Anterior cingulate cortex (tissue), 58 donors: ENCODE results near the gene SLC8A3.
A peak's percentile ranks its signal among the peaks of the same experiment; 100 is the strongest.

Experiments used
- DNase-seq, 58 donors: peaks; one replicate each; lab custom pipeline; 2025; lab: John Stamatoyannopoulos, UW

SLC8A3 gene

GRCh38 chr14:70181276-70181675 lies 7.5 kb downstream of the SLC8A3 start:
- no peak for DNase-seq

- no peak for DNase-seq
These were observed 8.0 kb downstream of the SLC8A3 start for GRCh38 chr14:70180718-70181117.

- DNase-seq, result peak in 7 of 58 donors; percentile 3 to 35 (median 6)
These were observed 11.5 kb downstream of the SLC8A3 start for GRCh38 chr14:70177081-70177800.

- DNase-seq, result no peak
These were observed 15.2 kb downstream of the SLC8A3 start for GRCh38 chr14:70173569-70173968.

GRCh38 chr14:70171726-70172125 lies 17.0 kb downstream of the SLC8A3 start:
- no peak for DNase-seq

- DNase-seq, result no peak
These were observed 17.8 kb downstream of the SLC8A3 start for GRCh38 chr14:70170976-70171375.

- DNase-seq, result no peak
These were observed 20.3 kb downstream of the SLC8A3 start for GRCh38 chr14:70168406-70168805.

- no peak for DNase-seq
These were observed 22.1 kb downstream of the SLC8A3 start for GRCh38 chr14:70166530-70167203.

- DNase-seq, result no peak
These were observed 26.4 kb downstream of the SLC8A3 start for GRCh38 chr14:70162358-70162757.

- DNase-seq, result no peak
These were observed 32.2 kb downstream of the SLC8A3 start for GRCh38 chr14:70156592-70156991.

- no peak for DNase-seq
These were observed 36.0 kb downstream of the SLC8A3 start for GRCh38 chr14:70152704-70153103.

- DNase-seq, result peak in 1 of 58 donors; percentile 4
These were observed 36.7 kb downstream of the SLC8A3 start for GRCh38 chr14:70152081-70152480.

GRCh38 chr14:70149596-70150165 lies 39.1 kb downstream of the SLC8A3 start:
- DNase-seq, result no peak

GRCh38 chr14:70148911-70149595 lies 39.7 kb downstream of the SLC8A3 start:
- DNase-seq, result no peak

GRCh38 chr14:70148351-70148750 lies 40.4 kb downstream of the SLC8A3 start:
- no peak for DNase-seq

GRCh38 chr14:70144046-70144445 lies 44.7 kb downstream of the SLC8A3 start:
- DNase-seq, result no peak

- DNase-seq, result no peak
These were observed 45.4 kb downstream of the SLC8A3 start for GRCh38 chr14:70143306-70143705.

- DNase-seq, result no peak
These were observed 48.1 kb downstream of the SLC8A3 start for GRCh38 chr14:70140614-70141013.

- no peak for DNase-seq
These were observed 49.4 kb downstream of the SLC8A3 start for GRCh38 chr14:70139384-70139783.

- DNase-seq, result no peak
These were observed 51.0 kb downstream of the SLC8A3 start for GRCh38 chr14:70137788-70138187.

- DNase-seq, result no peak
These were observed 55.3 kb downstream of the SLC8A3 start for GRCh38 chr14:70133461-70133860.
